Right lobe of liver (tissue), 6 donors: ENCODE measurements around the gene OTOP2. TPM values are rescaled to one million over a fixed set of nuclear protein-coding genes. Genes with fewer than 3 reads are reported as not detected.
"Not testable (repeated sequence)": the region's sequence is repeated elsewhere in the genome, so short reads cannot be mapped to it uniquely, and the experiment has no call there.

ENCODE experiments used
- ATAC-seq, 4 donors: fragments of 200-7000 bp; cut with Tn5 transposase; one replicate each; pipeline ENCODE4 v1.9.1; 2020; ENCODE audit warnings: mild to moderate bottlenecking in 4 of 4, moderate library complexity in 4 of 4
- DNase-seq, 3 donors: peaks; one replicate each; pipeline ENCODE4 v3.0.0-alpha.2; 2020
- H3K27ac ChIP-seq, 3 donors: fragments of 200-600 bp; one replicate each; pipeline ENCODE4 v1.8.0; 2022
- H3K27me3 ChIP-seq, 2 donors: fragments of 200-600 bp; one replicate each; pipeline ENCODE4 v1.8.0; 2022
- H3K36me3 ChIP-seq, 4 donors: fragments of 200-600 bp; sonication (generic) in 1 of 4; one replicate each; pipeline versions ENCODE4 v1.5.1 to v1.8.0; 2017 to 2022; ENCODE audit warnings: control low read depth in 1 of 4
- H3K4me1 ChIP-seq, 4 donors: fragments of 200-600 bp; sonication (generic) in 1 of 4; one replicate each; pipeline versions ENCODE4 v1.5.1 to v1.8.0; 2017 to 2022; ENCODE audit warnings: control low read depth in 1 of 4
- H3K4me3 ChIP-seq, 3 donors: fragments of 200-600 bp; one replicate each; pipeline ENCODE4 v1.8.0; 2022
- H3K9me3 ChIP-seq, 4 donors: fragments of 200-600 bp; sonication (generic) in 1 of 4; one replicate each; pipeline versions ENCODE4 v1.5.1 to v1.8.0; 2017 to 2022; ENCODE audit warnings: control low read depth in 1 of 4
- POLR2A ChIP-seq: fragments of 450-650 bp; IDR thresholded peaks from one replicate; pipeline ENCODE4 v1.6.1; 2017; ENCODE audit warnings: antibody characterized with exemption, mild to moderate bottlenecking
- WGBS: methylation state at CpG from one replicate; pipeline ENCODE4 v1.1.6; 2018; ENCODE audit warnings: low coverage, low lambda C conversion rate; ENCODE audit not compliant: insufficient coverage; ENCODE audit errors: missing lambda C conversion rate; 5-methylcytosine and 5-hydroxymethylcytosine counted together
- intact Hi-C, 2 donors: fragments of 100-400 bp; cut with DNase I; formaldehyde crosslinking; loops; one replicate each; pipeline versions ENCODE4 v1.11.2 to v1.14.1; 2022
- total RNA-seq, 6 experiments: library from RNA; depleted of rRNA in 2 of 6; stranded (reverse); fragments of >200 nt in 2 of 6; fragmentation: NEBNext Ultra II Directional in 3 of 6; extraction: Animal tissue kit (Norgen Biotek cat#: 25700) in 3 of 6; gene quantifications; one replicate each; pipeline versions ENCODE4 v1.1.0 to v1.2.4, GENCODE V29; 2016 to 2023
- TF ChIP-seq, protein P1 (sequence below), 4 donors: fragments of 200-600 bp in 3 of 4; fragments of 450-650 bp in 1 of 4; IDR thresholded peaks; one replicate each; pipeline versions ENCODE4 v1.5.1 to v1.8.0; 2016 to 2022; ENCODE audit warnings: antibody characterized with exemption in 4 of 4, mild to moderate bottlenecking in 2 of 4
- donor health status: DM: no; HTN: yes; CAD: no.
- donor health status: DM: no; HTN: no; CAD: no.
- donor health status: DM: no; HTN: no; CAD: no.
- donor health status: DM: no; HTN: yes; CAD: no.
- donor health status: DM: no; HTN: yes; CAD: no.

Gene OTOP2
- total RNA-seq, 6 experiments from 2014 or later, result not detected

GRCh38 chr17:74981979-74982662, 58.0 kb downstream of the OTOP2 start:
- peak; percentile 83 to 92 (median 89) for ATAC-seq
- H3K27ac ChIP-seq, result peak overlapping the region in 2 of 3 donors; percentile 57 to 69
- no peaks in the 10 kb centered on the region for H3K27me3 ChIP-seq
- peak in 1 of 3 donors; percentile 74 for DNase-seq
- intact Hi-C loops, result no loop called here
- peak overlapping the region; percentile 28 to 48 (median 38) for H3K4me3 ChIP-seq
- TF ChIP-seq POLR2A, result peak; percentile 64
- TF ChIP-seq, protein P1, sequence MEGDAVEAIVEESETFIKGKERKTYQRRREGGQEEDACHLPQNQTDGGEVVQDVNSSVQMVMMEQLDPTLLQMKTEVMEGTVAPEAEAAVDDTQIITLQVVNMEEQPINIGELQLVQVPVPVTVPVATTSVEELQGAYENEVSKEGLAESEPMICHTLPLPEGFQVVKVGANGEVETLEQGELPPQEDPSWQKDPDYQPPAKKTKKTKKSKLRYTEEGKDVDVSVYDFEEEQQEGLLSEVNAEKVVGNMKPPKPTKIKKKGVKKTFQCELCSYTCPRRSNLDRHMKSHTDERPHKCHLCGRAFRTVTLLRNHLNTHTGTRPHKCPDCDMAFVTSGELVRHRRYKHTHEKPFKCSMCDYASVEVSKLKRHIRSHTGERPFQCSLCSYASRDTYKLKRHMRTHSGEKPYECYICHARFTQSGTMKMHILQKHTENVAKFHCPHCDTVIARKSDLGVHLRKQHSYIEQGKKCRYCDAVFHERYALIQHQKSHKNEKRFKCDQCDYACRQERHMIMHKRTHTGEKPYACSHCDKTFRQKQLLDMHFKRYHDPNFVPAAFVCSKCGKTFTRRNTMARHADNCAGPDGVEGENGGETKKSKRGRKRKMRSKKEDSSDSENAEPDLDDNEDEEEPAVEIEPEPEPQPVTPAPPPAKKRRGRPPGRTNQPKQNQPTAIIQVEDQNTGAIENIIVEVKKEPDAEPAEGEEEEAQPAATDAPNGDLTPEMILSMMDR (IDR thresholded peaks at IDR 0.05), result no peak
- H3K4me1 ChIP-seq, result peaks cover 0 to 19% (median 3%) of the 10 kb centered on the region in 4 donors
- no peaks in the 10 kb centered on the region for H3K9me3 ChIP-seq
- 6% methylated on average over 22 of the region's 61 CpGs for WGBS
- H3K36me3 ChIP-seq, result no peaks in the 10 kb centered on the region

- H3K9me3 ChIP-seq, intact Hi-C loops, H3K36me3 ChIP-seq, DNase-seq, H3K27me3 ChIP-seq, ATAC-seq: not testable (repeated sequence)
- peak overlapping the region in 2 of 3 donors; percentile 57 to 69 for H3K27ac ChIP-seq
- peaks cover 0 to 21% (median 3%) of the 10 kb centered on the region in 4 donors for H3K4me1 ChIP-seq
- peak overlapping the region; percentile 28 to 48 (median 38) for H3K4me3 ChIP-seq
- WGBS, result 63% methylated on average over 6 of the region's 14 CpGs
Measured at GRCh38 chr17:74982663-74983313, 58.7 kb downstream of the OTOP2 start.

Other genes with a start within 250 kb of the OTOP2 start
- gene CD300LF, start 211.3 kb upstream of the OTOP2 start, total RNA-seq, result 1 to 10 TPM in 2 of 6 experiments, under 1 TPM in 3, not detected in 1; 0.44 to 2.6 (median 0.74) TPM
- 10 to 100 TPM in 3 of 6 experiments, 1 to 10 TPM in 3; 5.0 to 14.4 (median 9.0) TPM for gene RAB37, start 187.0 kb upstream of the OTOP2 start, total RNA-seq
- 100 to 1,000 TPM; 105 to 218 (median 161) TPM for gene NHERF1, start 175.6 kb upstream of the OTOP2 start, total RNA-seq
- 10 to 100 TPM in 5 of 6 experiments, 1 to 10 TPM in 1; 10.0 to 23.0 (median 16.3) TPM for gene NAT9, start 147.9 kb upstream of the OTOP2 start, total RNA-seq
- under 1 TPM in 2 of 6 experiments, not detected in 4; 0.10 to 0.13 TPM for gene GRIN2C, start 64.4 kb upstream of the OTOP2 start, total RNA-seq
- 10 to 100 TPM in 2 of 6 experiments, 1 to 10 TPM in 4; 7.7 to 18.7 (median 8.6) TPM for gene FDXR, start 51.3 kb upstream of the OTOP2 start, total RNA-seq
- 1 to 10 TPM; 2.1 to 6.1 (median 3.7) TPM for gene FADS6, start 30.6 kb upstream of the OTOP2 start, total RNA-seq
- gene USH1G, start 1.0 kb upstream of the OTOP2 start, total RNA-seq, result not detected
- not detected for gene OTOP3, start 11.6 kb downstream of the OTOP2 start, total RNA-seq
- gene HID1, start 48.5 kb downstream of the OTOP2 start, total RNA-seq, result 1 to 10 TPM; 3.5 to 6.6 (median 4.5) TPM
- 1 to 10 TPM in 4 of 6 experiments, under 1 TPM in 2; 0.64 to 2.3 (median 1.4) TPM for gene CDR2L, start 63.4 kb downstream of the OTOP2 start, total RNA-seq
- gene MRPL58, start 88.4 kb downstream of the OTOP2 start, total RNA-seq, result 100 to 1,000 TPM in 1 of 6 experiments, 10 to 100 TPM in 5; 23.7 to 112 (median 28.1) TPM
- 100 to 1,000 TPM; 145 to 262 (median 179) TPM for gene ATP5PD, start 122.7 kb downstream of the OTOP2 start, total RNA-seq
- 10 to 100 TPM in 1 of 6 experiments, 1 to 10 TPM in 5; 7.2 to 10.3 (median 8.1) TPM for gene KCTD2, start 123.0 kb downstream of the OTOP2 start, total RNA-seq
- 1 to 10 TPM; 1.2 to 3.7 (median 1.7) TPM for gene SLC16A5, start 163.7 kb downstream of the OTOP2 start, total RNA-seq
- 1 to 10 TPM; 4.7 to 6.3 (median 5.3) TPM for gene ARMC7, start 185.7 kb downstream of the OTOP2 start, total RNA-seq
- 10 to 100 TPM; 10.5 to 35.1 (median 12.6) TPM for gene NT5C, start 207.5 kb downstream of the OTOP2 start, total RNA-seq
- 10 to 100 TPM; 16.7 to 57.8 (median 29.5) TPM for gene JPT1, start 230.2 kb downstream of the OTOP2 start, total RNA-seq